Activated T-helper 1 cell treated with anti-CD3 and anti-CD28 coated beads, Interleukin-12 subunit alpha, Interleukin-12 subunit beta, Interleukin-2, Interleukin-4 antibody, amounts not matched to agents 30 ng/mL and 10 ng/mL and 1 ng/mL, durations not matched to agents 14 hours and 24 hours and 36 hours (primary cell): ENCODE data around the gene HOXC10. TPM values are rescaled to one million over a fixed set of nuclear protein-coding genes. Genes with fewer than 3 reads are reported as not detected.

ENCODE experiments used
- DNase-seq: peaks from one replicate; pipeline ENCODE4 v3.0.0; 2021; ENCODE audit warnings: low spot score
- H3K27ac Mint-ChIP-seq: one replicate; pipeline ENCODE4 v1.8.0; 2021; ENCODE audit warnings: mild to moderate bottlenecking, mixed read lengths
- H3K27me3 Mint-ChIP-seq: one replicate; pipeline ENCODE4 v1.8.0; 2022; ENCODE audit warnings: mild to moderate bottlenecking, moderate library complexity, mixed read lengths; ENCODE audit not compliant: insufficient read depth
- H3K36me3 Mint-ChIP-seq: one replicate; pipeline ENCODE4 v1.8.0; 2021; ENCODE audit warnings: low read depth, mixed read lengths
- H3K4me1 Mint-ChIP-seq: one replicate; pipeline ENCODE4 v1.8.0; 2021; ENCODE audit warnings: low read depth, mixed read lengths
- H3K4me3 Mint-ChIP-seq: one replicate; pipeline ENCODE4 v1.8.0; 2021; ENCODE audit warnings: mild to moderate bottlenecking, moderate library complexity, mixed read lengths
- H3K9me3 Mint-ChIP-seq: one replicate; pipeline ENCODE4 v1.8.0; 2021; ENCODE audit warnings: mixed read lengths
- intact Hi-C: fragments of 100-400 bp; cut with micrococcal nuclease; formaldehyde crosslinking; loops from one replicate; pipeline ENCODE4 v1.15.1; 2024
- total RNA-seq: library from RNA; stranded (reverse); gene quantifications from 2 replicates; pipeline ENCODE4 v1.2.3, GENCODE V29; 2022

Gene HOXC10
- not detected in 2 replicates for total RNA-seq

DNA sequence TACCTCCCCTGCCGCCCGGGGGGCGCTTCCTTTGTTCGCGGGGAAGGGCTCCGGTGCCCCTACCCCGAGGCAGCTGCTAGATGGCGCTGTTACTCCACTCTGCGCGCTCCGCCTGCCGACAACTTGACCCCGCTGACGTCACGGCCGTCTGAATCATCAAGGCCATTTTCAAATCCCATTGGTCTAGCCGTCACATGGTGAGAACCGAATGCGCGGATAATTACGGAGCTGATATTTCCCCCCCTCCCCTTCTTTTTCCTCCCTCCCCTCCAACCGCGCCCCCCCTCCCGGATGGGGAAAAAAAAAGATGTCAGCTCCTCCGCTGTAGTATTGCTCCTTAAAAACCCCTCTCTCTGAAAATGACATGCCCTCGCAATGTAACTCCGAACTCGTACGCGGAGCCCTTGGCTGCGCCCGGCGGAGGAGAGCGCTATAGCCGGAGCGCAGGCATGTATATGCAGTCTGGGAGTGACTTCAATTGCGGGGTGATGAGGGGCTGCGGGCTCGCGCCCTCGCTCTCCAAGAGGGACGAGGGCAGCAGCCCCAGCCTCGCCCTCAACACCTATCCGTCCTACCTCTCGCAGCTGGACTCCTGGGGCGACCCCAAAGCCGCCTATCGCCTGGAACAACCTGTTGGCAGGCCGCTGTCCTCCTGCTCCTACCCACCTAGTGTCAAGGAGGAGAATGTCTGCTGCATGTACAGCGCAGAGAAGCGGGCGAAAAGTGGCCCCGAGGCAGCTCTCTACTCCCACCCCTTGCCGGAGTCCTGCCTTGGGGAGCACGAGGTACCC lies at the start of gene HOXC10:
TSS of gene HOXC10 (plus strand) at position 246 of the 791 bp plus-strand sequence. CDS start at position 360, 114 bp downstream.
- Mint-ChIP-seq H3K4me3 (peak within 1 kb of the TSS; percentile 48), H3K4me1 (peaks cover 21% of the 10 kb centered on the region), H3K9me3 (no peaks in the 10 kb centered on the region), H3K27ac (peak within 1 kb of the TSS; percentile 61), H3K27me3 (peaks cover 93% of the 10 kb centered on the region), H3K36me3 (peaks cover 1% of the 10 kb centered on the region)
- DNase-seq, result peak; percentile 62
- intact Hi-C loops, result loop anchor here (10.0 kb wide), 1 partner anchor 50 kb away; the partner anchor contains the start of gene HOXC13

DNA sequence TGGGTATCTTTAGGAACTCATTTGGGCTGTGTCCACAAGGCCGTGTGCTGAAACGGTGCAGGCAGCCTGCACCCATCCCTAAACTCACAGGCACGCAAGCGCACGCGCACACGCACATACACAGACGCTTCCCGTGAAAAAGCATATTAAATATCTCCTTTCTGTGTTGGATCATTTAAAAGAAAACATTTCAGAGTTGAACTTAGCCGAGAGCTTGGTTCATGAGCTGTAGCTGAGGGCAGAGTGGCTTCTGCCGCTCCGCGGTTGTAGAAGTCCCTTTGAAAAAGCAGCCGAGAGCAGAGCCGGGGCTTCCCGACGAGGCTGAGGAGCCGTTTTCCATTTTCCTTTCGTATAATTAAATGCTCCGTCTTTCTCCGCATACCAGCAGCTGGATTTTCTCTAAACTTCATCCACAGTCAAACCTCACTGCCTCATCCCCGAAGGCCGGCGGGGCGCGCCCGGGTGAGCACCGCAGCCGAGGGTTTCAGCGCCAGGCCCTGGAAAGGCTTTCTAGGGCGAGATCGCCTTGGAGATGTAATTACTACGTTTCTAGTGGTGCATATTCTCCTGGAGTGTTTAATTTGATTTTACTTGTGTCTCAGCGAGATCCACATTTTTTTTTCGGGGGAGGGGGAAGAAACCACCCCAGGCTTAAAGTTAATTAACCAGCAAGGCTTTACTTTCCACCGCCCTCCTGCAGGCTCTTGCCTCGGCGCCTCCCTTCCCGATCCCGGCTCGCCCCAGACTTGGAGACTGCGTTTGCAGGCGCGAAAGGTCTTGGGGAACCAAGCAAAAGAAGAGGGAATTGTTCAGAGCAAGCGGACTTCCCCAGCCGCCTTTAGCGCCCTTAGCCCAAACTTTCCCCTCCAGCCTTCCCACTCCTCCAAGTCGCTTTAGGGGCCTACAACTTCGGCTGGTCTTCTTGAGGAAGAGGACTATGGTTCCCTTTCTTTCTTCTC lies 49.3 kb upstream of the HOXC10 start:
- Mint-ChIP-seq H3K4me1 (no peaks in the 10 kb centered on the region), H3K27me3 (peaks cover 84% of the 10 kb centered on the region), H3K9me3 (no peaks in the 10 kb centered on the region), H3K36me3 (no peaks in the 10 kb centered on the region), H3K27ac (peak overlapping the region; percentile 22), H3K4me3 (no peak overlapping the region)
- no peak for DNase-seq
- intact Hi-C loops, result loop anchor here (2.0 to 10.0 kb wide), 2 partner anchors 17 to 49 kb away; partner anchors contain the start of gene HOXC10

DNA sequence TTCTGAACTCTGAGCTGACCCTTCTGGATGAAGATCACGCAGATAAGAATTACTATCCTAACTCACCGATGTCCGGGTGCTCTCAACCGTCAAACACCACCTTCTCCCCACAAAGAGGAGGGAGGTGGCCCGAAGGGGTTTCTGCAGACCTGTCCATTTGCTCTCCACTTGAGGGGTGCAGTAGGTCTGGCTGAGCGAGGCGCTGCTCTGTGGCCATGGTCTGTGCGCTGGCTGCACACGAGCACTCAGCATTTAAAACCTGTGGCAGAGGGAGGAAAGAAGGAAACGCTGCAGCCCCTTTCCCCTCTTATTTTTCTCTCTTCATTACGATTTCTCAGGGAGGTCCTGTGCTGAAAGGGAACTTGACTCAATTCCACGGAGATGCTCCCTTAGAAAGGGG lies 47.8 kb upstream of the HOXC10 start:
- H3K27ac Mint-ChIP-seq, result peak overlapping the region; percentile 20
- no peaks in the 10 kb centered on the region for H3K4me1 Mint-ChIP-seq
- H3K9me3 Mint-ChIP-seq, result no peaks in the 10 kb centered on the region
- DNase-seq, result no peak
- H3K4me3 Mint-ChIP-seq, result no peak overlapping the region
- peaks cover 86% of the 10 kb centered on the region for H3K27me3 Mint-ChIP-seq
- no peaks in the 10 kb centered on the region for H3K36me3 Mint-ChIP-seq
- intact Hi-C loops, result loop anchor here (2.0 to 10.0 kb wide), 2 partner anchors 16 to 48 kb away; partner anchors contain the start of gene HOXC10

DNA sequence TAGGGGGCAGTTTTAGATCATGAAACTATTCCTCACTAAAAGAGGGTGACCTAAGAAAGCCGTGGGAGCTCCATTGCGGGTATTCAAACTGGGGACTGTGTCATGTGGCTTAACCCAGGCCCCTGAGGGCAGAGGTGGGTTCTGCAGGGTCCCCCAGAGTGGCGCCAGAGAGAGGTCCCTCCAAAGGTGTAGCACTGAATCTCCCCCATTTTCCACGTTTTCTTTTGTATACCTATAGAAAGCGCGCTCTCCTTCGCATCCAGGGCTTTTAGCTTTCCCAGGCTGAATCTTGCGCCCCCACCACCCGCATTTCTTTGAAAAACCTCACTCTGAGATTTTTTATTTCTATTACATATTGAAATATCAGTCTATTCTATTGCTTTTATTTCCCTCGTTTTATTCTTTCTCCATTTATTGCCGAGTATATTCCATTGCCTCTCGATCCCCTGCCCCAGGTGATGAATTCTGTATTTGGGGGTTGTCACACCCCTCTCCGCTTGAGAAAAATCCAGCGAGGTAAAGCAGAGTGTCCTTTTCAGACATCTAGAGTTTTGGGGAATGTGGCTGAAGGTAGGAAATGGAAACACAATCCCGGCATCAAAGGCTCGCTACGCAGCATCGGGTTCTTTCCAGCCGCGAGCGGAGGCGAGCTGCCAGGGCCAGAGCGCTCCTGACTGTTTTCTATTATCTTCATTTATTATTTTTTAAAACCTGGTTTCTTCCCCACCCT lies 47.2 kb upstream of the HOXC10 start:
- H3K4me3 Mint-ChIP-seq, result no peak overlapping the region
- H3K4me1 Mint-ChIP-seq, result no peaks in the 10 kb centered on the region
- H3K9me3 Mint-ChIP-seq, result no peaks in the 10 kb centered on the region
- H3K27ac Mint-ChIP-seq, result no peak overlapping the region
- H3K36me3 Mint-ChIP-seq, result no peaks in the 10 kb centered on the region
- intact Hi-C loops, result loop anchor here (2.0 to 10.0 kb wide), 2 partner anchors 15 to 47 kb away; partner anchors contain the start of gene HOXC10
- peaks cover 80% of the 10 kb centered on the region for H3K27me3 Mint-ChIP-seq
- DNase-seq, result no peak

DNA sequence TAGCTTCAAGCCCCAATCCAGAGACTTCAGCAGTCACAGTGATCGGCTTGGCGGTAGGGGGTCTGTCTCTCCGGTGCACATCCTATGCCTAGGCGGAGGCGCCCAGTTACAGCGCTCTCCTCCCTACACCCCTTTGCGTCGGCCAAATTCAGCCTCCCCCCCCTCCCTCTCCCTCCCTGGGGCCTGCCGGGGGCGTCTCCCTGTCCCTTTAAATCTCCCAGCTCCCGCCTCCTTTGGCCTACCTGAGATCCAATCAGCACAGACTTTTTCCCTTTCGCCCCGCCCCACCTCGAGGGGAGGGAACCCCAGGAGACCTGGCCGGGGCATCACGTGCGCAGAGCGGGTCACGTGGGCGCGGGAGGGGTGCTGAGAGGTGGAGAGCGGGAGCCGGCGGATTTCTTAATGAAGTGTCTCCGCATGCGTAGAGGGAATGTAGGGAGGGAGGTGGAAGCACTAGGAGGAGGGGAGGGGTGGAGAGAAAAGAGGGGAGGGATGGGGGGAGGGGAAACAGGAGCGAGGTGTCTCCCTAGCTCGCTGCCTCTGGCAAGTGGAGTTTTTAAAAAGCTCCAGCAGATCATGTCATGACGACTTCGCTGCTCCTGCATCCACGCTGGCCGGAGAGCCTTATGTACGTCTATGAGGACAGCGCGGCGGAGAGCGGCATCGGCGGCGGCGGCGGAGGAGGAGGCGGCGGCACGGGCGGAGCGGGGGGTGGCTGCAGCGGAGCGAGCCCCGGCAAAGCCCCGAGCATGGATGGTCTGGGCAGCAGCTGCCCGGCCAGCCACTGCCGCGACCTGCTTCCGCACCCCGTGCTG lies 46.4 kb upstream of the HOXC10 start, which contains the start of gene HOXC13:
TSS of gene HOXC13 (plus strand) at position 506 of the 815 bp plus-strand sequence. CDS start at position 582, 76 bp downstream.
- peak within 1 kb of the TSS; percentile 31 for H3K27ac Mint-ChIP-seq
- H3K4me1 Mint-ChIP-seq, result no peaks in the 10 kb centered on the region
- no peaks in the 10 kb centered on the region for H3K36me3 Mint-ChIP-seq
- no peak for DNase-seq
- H3K27me3 Mint-ChIP-seq, result peaks cover 79% of the 10 kb centered on the region
- H3K4me3 Mint-ChIP-seq, result no peak within 1 kb of the TSS
- intact Hi-C loops, result loop anchor here (10.0 kb wide), 1 partner anchor 46 kb away; the partner anchor contains the start of gene HOXC10
- no peaks in the 10 kb centered on the region for H3K9me3 Mint-ChIP-seq

DNA sequence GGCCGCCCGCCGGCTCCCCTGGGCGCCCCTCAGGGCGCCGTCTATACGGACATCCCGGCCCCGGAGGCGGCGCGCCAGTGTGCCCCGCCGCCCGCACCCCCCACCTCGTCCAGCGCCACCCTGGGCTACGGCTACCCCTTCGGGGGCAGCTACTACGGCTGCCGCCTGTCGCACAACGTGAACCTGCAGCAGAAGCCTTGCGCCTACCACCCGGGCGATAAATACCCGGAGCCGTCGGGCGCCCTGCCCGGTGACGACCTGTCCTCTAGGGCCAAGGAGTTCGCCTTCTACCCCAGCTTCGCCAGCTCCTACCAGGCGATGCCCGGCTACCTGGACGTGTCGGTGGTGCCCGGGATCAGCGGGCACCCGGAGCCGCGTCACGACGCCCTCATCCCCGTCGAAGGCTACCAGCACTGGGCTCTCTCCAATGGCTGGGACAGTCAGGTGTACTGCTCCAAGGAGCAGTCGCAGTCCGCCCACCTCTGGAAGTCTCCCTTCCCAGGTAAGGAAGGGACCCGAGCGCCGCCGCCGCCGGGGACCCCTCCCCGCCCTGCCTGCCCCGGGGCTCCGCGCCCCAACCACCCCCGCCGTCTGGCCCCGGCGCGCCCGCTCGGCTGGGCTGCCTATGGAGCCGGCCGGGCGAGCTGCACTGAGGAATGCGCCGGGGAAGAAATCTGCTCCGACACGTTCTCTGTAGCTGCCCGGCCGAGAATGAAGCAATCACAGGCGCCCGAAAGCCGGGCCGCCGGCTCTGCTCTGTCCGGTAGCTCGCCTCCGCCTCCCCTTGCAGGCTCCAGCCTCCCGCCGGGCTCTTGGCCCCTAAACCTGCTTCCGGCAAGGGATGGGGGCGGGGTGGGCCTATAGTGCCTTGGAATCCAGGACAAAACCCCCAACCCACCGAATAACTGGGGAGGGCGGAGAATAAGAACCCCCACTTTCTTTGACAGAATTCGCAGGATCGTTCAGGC lies 45.5 kb upstream of the HOXC10 start:
- no peaks in the 10 kb centered on the region for H3K4me1 Mint-ChIP-seq
- intact Hi-C loops, result loop anchor here (10.0 kb wide), 2 partner anchors 45 to 245 kb away; partner anchors contain the start of gene HOXC10
- no peaks in the 10 kb centered on the region for H3K9me3 Mint-ChIP-seq
- peaks cover 79% of the 10 kb centered on the region for H3K27me3 Mint-ChIP-seq
- no peak overlapping the region for H3K4me3 Mint-ChIP-seq
- peak overlapping the region; percentile 31 for H3K27ac Mint-ChIP-seq
- no peak for DNase-seq
- no peaks in the 10 kb centered on the region for H3K36me3 Mint-ChIP-seq

DNA sequence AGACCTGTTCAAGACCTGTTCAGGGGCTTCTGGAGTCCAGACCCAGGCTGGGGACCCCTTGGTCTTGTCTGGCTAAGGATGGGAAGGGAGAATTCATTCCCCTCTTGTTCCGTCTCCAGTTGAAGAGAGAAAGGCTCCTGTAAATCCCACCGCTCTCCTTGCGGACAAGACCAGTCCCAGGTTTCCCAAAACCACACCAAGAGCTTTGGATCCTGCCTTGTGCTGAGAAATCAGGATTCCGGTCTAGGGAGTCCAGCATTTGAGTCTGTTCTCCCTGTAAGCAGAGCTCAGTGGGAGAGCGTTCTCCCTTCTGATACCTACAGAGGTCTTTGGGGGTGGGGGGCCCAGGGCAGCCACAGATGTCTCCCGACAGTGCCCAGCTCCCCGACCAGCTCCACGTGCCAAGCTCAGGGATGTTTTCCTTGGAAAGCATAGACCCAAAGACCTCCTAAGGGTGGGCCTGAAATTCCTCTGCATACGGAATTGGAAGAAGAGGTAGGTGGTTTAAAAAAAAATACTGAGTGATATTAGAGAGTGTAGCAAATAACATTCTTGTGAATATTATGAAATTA lies 44.4 kb upstream of the HOXC10 start:
- H3K4me3 Mint-ChIP-seq, result no peak overlapping the region
- H3K27me3 Mint-ChIP-seq, result peaks cover 81% of the 10 kb centered on the region
- H3K4me1 Mint-ChIP-seq, result no peaks in the 10 kb centered on the region
- H3K36me3 Mint-ChIP-seq, result no peaks in the 10 kb centered on the region
- no peak for DNase-seq
- no peak overlapping the region for H3K27ac Mint-ChIP-seq
- intact Hi-C loops, result loop anchor here (10.0 kb wide), 1 partner anchor 246 kb away; no protein-coding TSS in a partner anchor
- H3K9me3 Mint-ChIP-seq, result no peaks in the 10 kb centered on the region

DNA sequence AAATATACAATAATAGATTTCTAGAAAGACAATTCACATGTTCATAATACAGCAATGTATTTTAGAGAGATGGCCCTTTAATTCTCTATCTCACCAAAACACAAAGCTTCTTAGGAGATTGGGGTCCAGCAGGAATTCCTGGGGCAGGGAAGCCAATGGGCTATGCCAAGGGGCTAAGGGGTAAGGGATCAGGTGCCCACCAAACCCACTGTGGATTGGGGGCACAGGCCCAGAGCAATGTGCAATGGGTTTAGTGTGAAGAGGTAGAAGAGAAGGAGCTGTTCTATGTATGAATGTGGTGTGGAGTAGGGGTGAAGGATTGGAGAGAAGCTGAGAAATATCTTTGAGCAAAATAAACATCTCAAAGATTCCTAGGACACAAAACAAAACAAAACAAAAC lies 43.8 kb upstream of the HOXC10 start:
- Mint-ChIP-seq H3K27me3 (peaks cover 81% of the 10 kb centered on the region), H3K4me3 (no peak overlapping the region), H3K27ac (no peak overlapping the region), H3K4me1 (no peaks in the 10 kb centered on the region), H3K9me3 (no peaks in the 10 kb centered on the region), H3K36me3 (no peaks in the 10 kb centered on the region)
- no peak for DNase-seq
- intact Hi-C loops, result loop anchor here (10.0 kb wide), 1 partner anchor 246 kb away; no protein-coding TSS in a partner anchor

DNA sequence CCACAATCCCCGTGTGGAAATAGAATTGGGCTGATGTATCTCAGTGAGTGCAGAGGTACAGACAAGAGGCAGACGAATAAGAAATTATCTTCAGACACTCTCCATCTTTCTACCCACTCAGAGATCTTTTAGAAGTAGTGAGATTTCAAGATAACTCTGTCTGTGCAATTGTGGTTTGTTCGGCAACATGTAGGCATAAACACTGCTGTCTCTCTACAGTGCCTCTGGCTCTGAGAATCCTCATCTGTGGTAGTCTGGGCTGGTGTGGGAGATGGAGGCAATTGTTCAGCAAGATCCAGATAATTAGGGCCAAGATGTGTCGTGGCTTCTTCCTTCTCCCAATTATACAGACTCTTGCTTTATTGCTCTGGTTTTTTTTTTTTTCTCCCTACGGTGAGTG lies 43.2 kb upstream of the HOXC10 start:
- Mint-ChIP-seq H3K36me3 (no peaks in the 10 kb centered on the region), H3K27me3 (peaks cover 83% of the 10 kb centered on the region), H3K4me3 (no peak overlapping the region), H3K9me3 (no peaks in the 10 kb centered on the region), H3K27ac (no peak overlapping the region), H3K4me1 (no peaks in the 10 kb centered on the region)
- no peak for DNase-seq
- intact Hi-C loops, result loop anchor here (10.0 kb wide), 1 partner anchor 247 kb away; no protein-coding TSS in a partner anchor

DNA sequence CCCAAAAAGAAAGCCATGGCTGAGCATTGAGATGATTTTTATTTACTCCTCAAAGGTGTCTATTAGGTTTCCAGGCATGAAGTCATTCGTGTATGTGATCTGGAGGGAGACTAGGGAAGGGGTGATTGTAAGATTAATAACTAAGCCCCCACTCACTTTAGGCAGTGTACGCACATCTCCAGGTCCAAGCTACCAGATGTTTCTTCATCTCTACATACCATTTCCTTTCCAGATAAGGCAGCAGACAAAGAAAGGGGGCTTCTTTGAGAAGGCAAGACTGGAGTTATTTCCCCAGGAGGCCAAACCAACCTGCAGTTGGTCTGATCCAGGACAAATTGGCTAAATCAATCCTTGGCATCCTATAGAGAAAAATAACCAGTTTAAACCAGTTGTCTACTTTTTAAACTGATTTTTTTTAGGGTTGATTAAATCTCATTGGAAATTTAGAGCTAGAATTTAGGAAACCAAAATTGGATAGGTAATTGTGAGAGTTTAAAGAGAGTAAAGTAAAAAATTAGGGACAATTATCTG lies 42.4 kb upstream of the HOXC10 start:
- intact Hi-C loops, result loop anchor here (10.0 kb wide), 1 partner anchor 248 kb away; no protein-coding TSS in a partner anchor
- no peaks in the 10 kb centered on the region for H3K4me1 Mint-ChIP-seq
- no peaks in the 10 kb centered on the region for H3K9me3 Mint-ChIP-seq
- no peak for DNase-seq
- peaks cover 83% of the 10 kb centered on the region for H3K27me3 Mint-ChIP-seq
- H3K4me3 Mint-ChIP-seq, result no peak overlapping the region
- no peak overlapping the region for H3K27ac Mint-ChIP-seq
- H3K36me3 Mint-ChIP-seq, result no peaks in the 10 kb centered on the region
